Activated B cell treated with CpG ODN at 0.5 μM for 24 hours (primary cell): ENCODE measurements around the gene SAYSD1. TPM values are rescaled to one million over a fixed set of nuclear protein-coding genes. Genes with fewer than 3 reads are reported as not detected.

Experiments used
- ATAC-seq: fragments of 200-7000 bp; cut with Tn5 transposase; one replicate; pipeline ENCODE4 v1.10.0; 2021; ENCODE audit warnings: low read depth, mild to moderate bottlenecking, moderate library complexity
- CTCF ChIA-PET: fragments of 350-600 bp; sonication (Branson Sonifier 250); formaldehyde crosslinking; loops from one replicate; lab custom pipeline; 2021; ENCODE audit warnings: antibody characterized with exemption; lab: Charles Lee
- POLR2A ChIA-PET: fragments of 350-600 bp; sonication (Branson Sonifier 250); formaldehyde crosslinking; loops from one replicate; lab custom pipeline; 2021; ENCODE audit warnings: antibody characterized with exemption; lab: Charles Lee
- DNase-seq: peaks from one replicate; pipeline ENCODE4 v3.0.0; 2022
- H3K27ac Mint-ChIP-seq: one replicate; pipeline ENCODE4 v1.8.0; 2020; ENCODE audit warnings: mixed read lengths
- H3K27me3 Mint-ChIP-seq: one replicate; pipeline ENCODE4 v1.8.0; 2021; ENCODE audit warnings: mixed read lengths
- H3K36me3 Mint-ChIP-seq: one replicate; pipeline ENCODE4 v1.8.0; 2021; ENCODE audit warnings: low read depth, mixed read lengths
- H3K4me1 Mint-ChIP-seq: one replicate; pipeline ENCODE4 v1.8.0; 2021; ENCODE audit warnings: mixed read lengths
- H3K4me3 Mint-ChIP-seq: one replicate; pipeline ENCODE4 v1.8.0; 2020; ENCODE audit warnings: mild to moderate bottlenecking, mixed read lengths
- H3K9me3 Mint-ChIP-seq: one replicate; pipeline ENCODE4 v1.8.0; 2020; ENCODE audit warnings: mixed read lengths
- intact Hi-C: fragments of 100-400 bp; cut with micrococcal nuclease; formaldehyde crosslinking; loops from one replicate; pipeline ENCODE4 v1.15.1; 2024
- total RNA-seq: library from RNA; stranded (reverse); gene quantifications from 2 replicates; pipeline ENCODE4 v1.2.3, GENCODE V29; 2022
- TF ChIP-seq, protein P1 (sequence below): fragments of 200-600 bp; IDR thresholded peaks from one replicate; pipeline ENCODE4 v1.8.0; 2022; ENCODE audit warnings: antibody characterized with exemption, mild to moderate bottlenecking

The SAYSD1 gene
- total RNA-seq, 1 donor from 2014 or later = 9.6 TPM

DNA sequence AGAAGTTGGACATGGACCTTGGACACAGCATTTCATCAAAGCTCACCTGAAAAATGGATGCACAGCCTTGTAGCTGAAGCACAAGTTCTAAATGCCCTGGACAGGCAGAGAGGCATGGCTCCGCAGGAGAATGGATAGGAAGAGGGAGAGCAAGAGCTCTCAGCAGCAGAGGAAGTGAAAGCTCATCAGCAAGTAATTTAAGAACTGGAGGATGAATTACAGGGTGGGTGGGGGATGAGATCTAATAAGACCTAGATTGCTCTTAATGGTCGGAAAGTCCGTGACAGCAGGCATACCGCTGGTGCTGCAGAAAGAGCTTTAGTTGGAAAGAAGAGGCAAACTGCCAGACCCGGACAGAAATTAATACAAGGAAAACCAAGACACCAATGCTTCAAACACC lies 37.3 kb upstream of the SAYSD1 start:
- H3K27ac Mint-ChIP-seq = no peak overlapping the region
- intact Hi-C loops = no loop called here
- POLR2A ChIA-PET = no interaction called here
- ATAC-seq = no peak
- no peaks in the 10 kb centered on the region for H3K9me3 Mint-ChIP-seq
- TF ChIP-seq, protein P1, sequence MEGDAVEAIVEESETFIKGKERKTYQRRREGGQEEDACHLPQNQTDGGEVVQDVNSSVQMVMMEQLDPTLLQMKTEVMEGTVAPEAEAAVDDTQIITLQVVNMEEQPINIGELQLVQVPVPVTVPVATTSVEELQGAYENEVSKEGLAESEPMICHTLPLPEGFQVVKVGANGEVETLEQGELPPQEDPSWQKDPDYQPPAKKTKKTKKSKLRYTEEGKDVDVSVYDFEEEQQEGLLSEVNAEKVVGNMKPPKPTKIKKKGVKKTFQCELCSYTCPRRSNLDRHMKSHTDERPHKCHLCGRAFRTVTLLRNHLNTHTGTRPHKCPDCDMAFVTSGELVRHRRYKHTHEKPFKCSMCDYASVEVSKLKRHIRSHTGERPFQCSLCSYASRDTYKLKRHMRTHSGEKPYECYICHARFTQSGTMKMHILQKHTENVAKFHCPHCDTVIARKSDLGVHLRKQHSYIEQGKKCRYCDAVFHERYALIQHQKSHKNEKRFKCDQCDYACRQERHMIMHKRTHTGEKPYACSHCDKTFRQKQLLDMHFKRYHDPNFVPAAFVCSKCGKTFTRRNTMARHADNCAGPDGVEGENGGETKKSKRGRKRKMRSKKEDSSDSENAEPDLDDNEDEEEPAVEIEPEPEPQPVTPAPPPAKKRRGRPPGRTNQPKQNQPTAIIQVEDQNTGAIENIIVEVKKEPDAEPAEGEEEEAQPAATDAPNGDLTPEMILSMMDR = no peak
- H3K36me3 Mint-ChIP-seq = no peaks in the 10 kb centered on the region
- CTCF ChIA-PET = no interaction called here
- no peak overlapping the region for H3K4me3 Mint-ChIP-seq
- H3K27me3 Mint-ChIP-seq = peaks cover 37% of the 10 kb centered on the region
- DNase-seq = no peak
- H3K4me1 Mint-ChIP-seq = no peaks in the 10 kb centered on the region

DNA sequence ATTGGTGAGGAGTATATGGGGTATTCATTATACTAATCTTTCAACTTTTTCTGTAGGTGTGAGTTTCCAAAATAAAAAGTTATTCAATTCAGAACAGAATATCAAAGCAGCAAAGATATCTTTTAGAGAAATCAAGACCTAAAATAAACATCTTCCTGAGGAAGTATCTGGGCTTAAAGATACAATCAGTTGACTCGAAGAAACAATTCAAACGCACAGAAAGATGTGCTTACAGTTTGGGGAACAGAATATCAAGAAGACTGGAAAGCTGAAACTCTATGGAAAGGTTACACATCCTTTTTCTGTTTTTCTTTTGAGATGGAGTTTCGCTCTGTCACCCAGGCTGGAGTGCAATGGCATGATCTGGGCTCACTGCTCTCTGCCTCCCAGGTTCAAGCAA lies 36.2 kb upstream of the SAYSD1 start:
- no peak overlapping the region for H3K4me3 Mint-ChIP-seq
- H3K4me1 Mint-ChIP-seq = no peaks in the 10 kb centered on the region

DNA sequence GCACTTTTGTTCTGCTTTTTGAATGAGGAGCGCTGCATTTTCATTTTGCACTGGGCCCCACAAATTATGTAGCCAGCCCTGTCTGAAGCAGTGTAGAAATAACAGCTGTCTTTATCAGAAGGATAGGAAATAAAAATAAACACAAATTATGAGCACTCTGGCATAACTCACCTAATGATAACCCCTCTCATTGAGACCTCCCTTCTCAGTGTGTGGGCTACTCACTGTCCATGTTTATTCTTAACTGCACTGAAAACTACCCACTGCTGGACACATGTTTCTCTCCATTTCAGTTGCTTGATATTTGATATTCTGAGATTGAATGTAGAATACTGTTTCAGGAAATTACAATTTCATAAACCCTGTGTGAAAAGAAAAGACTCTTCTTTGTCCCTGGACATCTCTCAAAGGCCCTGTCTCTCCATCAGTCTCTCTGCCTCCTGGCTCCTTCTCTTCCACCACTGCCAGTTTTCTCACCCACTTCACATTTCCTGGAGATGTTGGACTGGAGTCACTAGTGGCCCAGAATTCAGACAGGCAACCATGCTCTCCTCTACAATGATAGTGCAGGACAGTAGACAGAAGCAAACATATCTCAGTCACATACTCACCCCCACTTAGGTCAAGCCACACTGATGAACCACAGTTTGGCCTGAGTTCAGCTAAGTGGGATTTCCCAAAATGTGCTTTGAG lies 29.6 kb upstream of the SAYSD1 start:
- no peak for ATAC-seq
- H3K4me3 Mint-ChIP-seq = no peak overlapping the region
- POLR2A ChIA-PET = no interaction called here
- no peaks in the 10 kb centered on the region for H3K4me1 Mint-ChIP-seq
- no peaks in the 10 kb centered on the region for H3K36me3 Mint-ChIP-seq
- H3K27me3 Mint-ChIP-seq = peaks cover 38% of the 10 kb centered on the region
- DNase-seq = no peak
- no peaks in the 10 kb centered on the region for H3K9me3 Mint-ChIP-seq
- no peak overlapping the region for H3K27ac Mint-ChIP-seq
- CTCF ChIA-PET = no interaction called here
- TF ChIP-seq, protein P1 = no peak
- intact Hi-C loops = no loop called here

More for the DNA sequence above, 36.2 kb upstream of the SAYSD1 start:
- Mint-ChIP-seq H3K27ac (no peak overlapping the region), H3K36me3 (no peaks in the 10 kb centered on the region), H3K27me3 (peaks cover 39% of the 10 kb centered on the region), H3K9me3 (no peaks in the 10 kb centered on the region)
- ChIA-PET POLR2A (no interaction called here), CTCF (no interaction called here)
- ATAC-seq (no peak), DNase-seq (no peak)
- TF ChIP-seq, protein P1 = no peak
- intact Hi-C loops = no loop called here

DNA sequence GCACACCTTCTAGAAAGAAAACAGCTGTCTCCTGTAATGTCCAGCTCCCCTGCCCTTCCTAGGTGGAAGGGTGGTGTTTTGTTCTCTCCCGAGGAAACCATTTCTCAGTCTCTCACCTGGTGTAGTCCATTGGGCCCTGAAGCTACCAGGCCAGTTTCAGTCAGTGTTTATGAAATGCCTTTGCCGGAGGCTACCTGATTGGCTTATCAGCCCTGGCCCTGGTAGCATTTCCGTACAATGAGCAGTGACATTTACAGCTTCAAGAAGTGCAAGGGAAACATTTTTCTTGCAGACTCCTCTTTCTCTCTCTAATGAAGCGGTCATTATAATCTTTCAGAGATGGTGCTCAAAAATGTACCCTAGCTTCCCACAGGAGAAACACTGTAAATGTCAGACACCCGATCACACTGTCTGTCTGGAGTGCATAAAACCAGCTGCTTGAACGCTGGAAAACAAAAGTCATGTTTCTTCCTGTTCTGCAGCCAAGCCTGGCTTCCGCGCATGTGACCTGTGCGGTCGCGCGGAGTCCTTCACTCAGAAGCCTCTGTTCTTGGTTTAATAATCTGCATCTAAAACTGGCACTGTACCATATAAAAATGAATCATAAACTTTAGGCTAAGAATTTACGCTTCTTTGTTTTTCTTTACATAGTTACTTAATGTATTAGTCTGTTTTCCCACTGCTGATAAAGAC lies 28.4 kb upstream of the SAYSD1 start:
- peaks cover 42% of the 10 kb centered on the region for H3K27me3 Mint-ChIP-seq
- CTCF ChIA-PET = no interaction called here
- no peak overlapping the region for H3K27ac Mint-ChIP-seq
- ATAC-seq (no peak), DNase-seq (no peak)
- H3K4me3 Mint-ChIP-seq = no peak overlapping the region
- H3K9me3 Mint-ChIP-seq = peaks cover 8% of the 10 kb centered on the region
- no peaks in the 10 kb centered on the region for H3K36me3 Mint-ChIP-seq
- TF ChIP-seq, protein P1 = no peak
- POLR2A ChIA-PET = no interaction called here
- no peaks in the 10 kb centered on the region for H3K4me1 Mint-ChIP-seq
- intact Hi-C loops = no loop called here

DNA sequence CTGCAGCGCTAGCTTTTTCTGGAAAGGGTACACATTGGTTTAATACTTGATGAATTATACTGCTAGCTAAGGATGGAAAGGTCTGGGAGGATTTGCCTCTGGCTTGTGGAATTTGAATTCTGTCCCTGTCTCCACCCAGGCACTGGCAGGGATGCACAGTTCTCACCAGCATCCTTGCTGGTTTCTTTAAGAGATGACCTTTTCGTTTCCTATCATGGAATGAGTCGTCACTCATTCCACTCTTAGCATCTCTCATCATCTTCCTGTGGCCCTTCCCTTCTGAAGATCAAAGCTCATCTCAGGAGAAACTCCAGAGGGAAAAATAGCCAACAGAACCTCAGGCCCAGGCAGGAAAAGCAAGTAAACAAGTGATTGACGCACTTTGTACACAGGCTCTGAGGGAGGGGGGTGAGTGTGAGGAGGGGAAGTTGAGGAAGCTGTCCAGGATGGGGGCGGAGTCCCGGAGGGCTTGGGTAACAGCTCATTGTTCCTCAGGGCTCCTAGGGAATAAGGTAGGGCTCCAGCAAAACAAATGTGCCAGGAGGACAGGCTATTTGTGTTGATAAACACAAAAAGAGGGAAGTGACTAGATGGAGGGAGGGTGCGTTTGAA lies 25.7 kb upstream of the SAYSD1 start:
- Mint-ChIP-seq H3K36me3 (no peaks in the 10 kb centered on the region), H3K9me3 (peaks cover 14% of the 10 kb centered on the region), H3K27me3 (peaks cover 29% of the 10 kb centered on the region), H3K27ac (no peak overlapping the region), H3K4me1 (no peaks in the 10 kb centered on the region), H3K4me3 (no peak overlapping the region)
- intact Hi-C loops = no loop called here
- POLR2A ChIA-PET = no interaction called here
- no peak for ATAC-seq
- CTCF ChIA-PET = no interaction called here
- TF ChIP-seq, protein P1 = no peak
- DNase-seq = no peak
